Caco-2 (cell line): ENCODE measurements around the gene LRMDA. TPM values are rescaled to one million over a fixed set of nuclear protein-coding genes. Genes with fewer than 3 reads are reported as not detected.

Source experiments
- BruUV-seq: library from RNA; stranded (reverse); fragments of 400-500 nt; replicated peaks from 2 replicates; lab custom pipeline; 2021; lab: Mats Ljungman, UMichigan
- CTCF ChIA-PET: fragments of 300-600 bp; sonication (Branson Sonifier 250); formaldehyde crosslinking; loops from one replicate; lab custom pipeline; 2022; ENCODE audit warnings: antibody characterized with exemption; lab: Charles Lee
- POLR2A ChIA-PET: fragments of 300-600 bp; sonication (Branson Sonifier 250); formaldehyde crosslinking; loops from one replicate; lab custom pipeline; 2022; ENCODE audit warnings: antibody characterized with exemption; lab: Charles Lee
- DNase-seq, 2 experiments: peaks; one replicate each; pipeline versions ENCODE4 v3.0.0 to v3.0.0-alpha.2; 2020 to 2022
- H3K27me3 ChIP-seq: replicated peaks from 2 replicates; pipeline ENCODE4 v1.6.0; 2011; ENCODE audit warnings: low read length; ENCODE audit not compliant: control insufficient read depth, insufficient read depth
- H3K36me3 ChIP-seq: 2 replicates; pipeline ENCODE4 v1.5.1; 2011; ENCODE audit warnings: low read length; ENCODE audit not compliant: control insufficient read depth, insufficient read depth
- H3K4me1 ChIP-seq: fragments of 250-450 bp; sonication (Bioruptor Pico); 2 replicates; pipeline ENCODE4 v1.5.1; 2020; ENCODE audit warnings: mild to moderate bottlenecking
- H3K4me3 ChIP-seq: 2 replicates; pipeline ENCODE4 v1.5.1; 2011; ENCODE audit warnings: low read depth, mild to moderate bottlenecking, control low read depth, low read length
- H3K9me3 ChIP-seq: fragments of 250-450 bp; sonication (Bioruptor Pico); 2 replicates; pipeline ENCODE4 v1.5.1; 2020; ENCODE audit warnings: mild to moderate bottlenecking, moderate library complexity
- H3K27ac Mint-ChIP-seq: one replicate; pipeline ENCODE4 v1.8.0; 2022; ENCODE audit warnings: mixed read lengths; ENCODE audit not compliant: unreplicated experiment
- H3K27me3 Mint-ChIP-seq: one replicate; pipeline ENCODE4 v1.8.0; 2022; ENCODE audit warnings: mixed read lengths; ENCODE audit not compliant: insufficient read depth, unreplicated experiment
- H3K36me3 Mint-ChIP-seq: one replicate; pipeline ENCODE4 v1.8.0; 2022; ENCODE audit warnings: mild to moderate bottlenecking, mixed read lengths; ENCODE audit not compliant: insufficient read depth, unreplicated experiment
- H3K4me1 Mint-ChIP-seq: one replicate; pipeline ENCODE4 v1.8.0; 2022; ENCODE audit warnings: low read depth, mixed read lengths; ENCODE audit not compliant: unreplicated experiment
- H3K4me3 Mint-ChIP-seq: one replicate; pipeline ENCODE4 v1.8.0; 2022; ENCODE audit warnings: mild to moderate bottlenecking, moderate library complexity, mixed read lengths; ENCODE audit not compliant: unreplicated experiment
- H3K9me3 Mint-ChIP-seq: one replicate; pipeline ENCODE4 v1.8.0; 2022; ENCODE audit warnings: mixed read lengths; ENCODE audit not compliant: unreplicated experiment
- CTCF ChIP-seq, 2 experiments: fragments of 200-600 bp in 1 of 2; IDR thresholded peaks; 1 replicate in 1 of 2; 2 replicates in 1 of 2; pipeline versions ENCODE4 v1.5.1 to v1.8.0; 2011 to 2022; ENCODE audit warnings: antibody characterized with exemption in 1 of 2, control low read depth in 1 of 2, inconsistent platforms in 1 of 2, low read depth in 1 of 2, low read length in 1 of 2, mild to moderate bottlenecking in 1 of 2, moderate library complexity in 1 of 2; ENCODE audit not compliant: insufficient read depth in 1 of 2, severe bottlenecking in 1 of 2, unreplicated experiment in 1 of 2
- intact Hi-C: fragments of 100-400 bp; cut with micrococcal nuclease; formaldehyde crosslinking; loops from one replicate; pipeline ENCODE4 v1.10.0; 2022; ENCODE audit not compliant: unreplicated experiment
- total RNA-seq: library from RNA; stranded (reverse); gene quantifications from 2 replicates; pipeline ENCODE4 v1.2.3, GENCODE V29; 2022

Gene LRMDA
- total RNA-seq, 1 experiment from 2014 or later = 18.5 TPM

GRCh38 chr10:76281659-76282058 is 850.2 kb downstream of the LRMDA start:
- ChIA-PET POLR2A (no interaction called here), CTCF (no interaction called here)
- BruUV-seq = no TSS peak
- Histone ChIP-seq H3K4me1 (no peaks in the 10 kb centered on the region; the same call in 1 of the 2 replicates), H3K27me3 (no peaks in the 10 kb centered on the region), H3K4me3 (no peak overlapping the region), H3K36me3 (no peaks in the 10 kb centered on the region), H3K9me3 (0 out of 2 replicates have a peak, but pooled peaks cover 3% of the 10 kb centered on the region)
- Mint-ChIP-seq H3K9me3 (peaks cover 29% of the 10 kb centered on the region), H3K4me3 (no peak overlapping the region), H3K27ac (no peak overlapping the region), H3K4me1 (no peaks in the 10 kb centered on the region), H3K36me3 (no peaks in the 10 kb centered on the region), H3K27me3 (no peaks in the 10 kb centered on the region)
- no peak for DNase-seq
- TF ChIP-seq CTCF (IDR thresholded peaks at IDR 0.05; ENCODE audit: insufficient read depth in 1 of 2, low read depth in 1 of 2, low read length in 1 of 2, severe bottlenecking in 1 of 2, unreplicated experiment in 1 of 2) = no peak
- intact Hi-C loops = no loop called here

GRCh38 chr10:76282061-76283025 is 850.9 kb downstream of the LRMDA start:
- H3K27ac Mint-ChIP-seq = no peak overlapping the region
- no TSS peak for BruUV-seq
- H3K36me3 ChIP-seq = no peaks in the 10 kb centered on the region
- TF ChIP-seq CTCF (IDR thresholded peaks at IDR 0.05; ENCODE audit: insufficient read depth in 1 of 2, low read depth in 1 of 2, low read length in 1 of 2, severe bottlenecking in 1 of 2, unreplicated experiment in 1 of 2) = no peak
- intact Hi-C loops = no loop called here
- no peaks in the 10 kb centered on the region for H3K4me1 Mint-ChIP-seq
- no peaks in the 10 kb centered on the region for H3K27me3 ChIP-seq
- no peaks in the 10 kb centered on the region for H3K36me3 Mint-ChIP-seq
- H3K27me3 Mint-ChIP-seq = no peaks in the 10 kb centered on the region
- ChIA-PET CTCF (no interaction called here), POLR2A (no interaction called here)
- peaks cover 29% of the 10 kb centered on the region for H3K9me3 Mint-ChIP-seq
- H3K4me3 Mint-ChIP-seq = no peak overlapping the region
- H3K4me1 ChIP-seq = no peaks in the 10 kb centered on the region; the same call in 1 of the 2 replicates
- DNase-seq = no peak
- H3K9me3 ChIP-seq = 0 out of 2 replicates have a peak, but pooled peaks cover 3% of the 10 kb centered on the region
- H3K4me3 ChIP-seq = no peak overlapping the region

DNA sequence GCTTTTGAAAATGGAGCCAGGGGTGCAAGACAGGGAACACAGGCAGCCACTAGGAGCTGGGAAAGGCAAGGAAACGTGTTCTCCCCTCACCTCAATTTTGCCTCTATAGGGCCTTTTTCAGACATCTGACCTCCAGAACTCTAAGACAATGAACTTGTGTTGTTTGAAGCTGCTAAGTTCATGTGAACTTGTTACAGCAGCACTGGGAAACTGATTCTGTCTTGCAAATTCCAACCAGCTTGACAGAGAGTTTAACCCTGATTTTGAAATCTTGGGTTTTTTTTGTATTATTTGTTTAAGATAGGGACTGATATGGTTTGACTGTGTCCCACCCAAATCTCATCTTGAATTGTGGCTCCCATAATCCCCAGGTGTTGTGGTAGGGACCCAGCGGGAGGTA is 852.9 kb downstream of the LRMDA start:
- no TSS peak for BruUV-seq
- ChIA-PET CTCF (no interaction called here), POLR2A (no interaction called here)
- TF ChIP-seq CTCF (IDR thresholded peaks at IDR 0.05; ENCODE audit: insufficient read depth in 1 of 2, low read depth in 1 of 2, low read length in 1 of 2, severe bottlenecking in 1 of 2, unreplicated experiment in 1 of 2) = no peak
- no peaks in the 10 kb centered on the region; the same call in 1 of the 2 replicates for H3K4me1 ChIP-seq
- no peaks in the 10 kb centered on the region for H3K27me3 ChIP-seq
- Mint-ChIP-seq H3K27me3 (no peaks in the 10 kb centered on the region), H3K27ac (no peak overlapping the region), H3K36me3 (no peaks in the 10 kb centered on the region), H3K4me1 (no peaks in the 10 kb centered on the region), H3K4me3 (no peak overlapping the region), H3K9me3 (peaks cover 23% of the 10 kb centered on the region)
- intact Hi-C loops = no loop called here
- 0 out of 2 replicates have a peak, but pooled peaks cover 3% of the 10 kb centered on the region for H3K9me3 ChIP-seq
- no peaks in the 10 kb centered on the region for H3K36me3 ChIP-seq
- H3K4me3 ChIP-seq = no peak overlapping the region
- no peak for DNase-seq
